Cardiac fibroblast (primary cell): ENCODE data around the gene TMEM39A.

Experiments used
- DNase-seq, 2 donors: peaks; one replicate each; pipeline versions ENCODE4 v3.0.0 to v3.0.0-alpha.2; 2010; ENCODE audit warnings: low read depth in 2 of 2
- H3K4me3 ChIP-seq, 2 donors: replicated peaks in 1 of 2; 1 replicate in 1 of 2; 2 replicates in 1 of 2; pipeline ENCODE4 v1.5.1; 2011; ENCODE audit warnings: low read depth in 2 of 2, low read length in 2 of 2, mild to moderate bottlenecking in 2 of 2, moderate library complexity in 1 of 2
- TF ChIP-seq, protein P1 (sequence below): IDR thresholded peaks from one replicate; pipeline ENCODE4 v1.5.1; 2011; ENCODE audit warnings: low read depth, mild to moderate bottlenecking, low read length, inconsistent platforms

The TMEM39A gene

DNA sequence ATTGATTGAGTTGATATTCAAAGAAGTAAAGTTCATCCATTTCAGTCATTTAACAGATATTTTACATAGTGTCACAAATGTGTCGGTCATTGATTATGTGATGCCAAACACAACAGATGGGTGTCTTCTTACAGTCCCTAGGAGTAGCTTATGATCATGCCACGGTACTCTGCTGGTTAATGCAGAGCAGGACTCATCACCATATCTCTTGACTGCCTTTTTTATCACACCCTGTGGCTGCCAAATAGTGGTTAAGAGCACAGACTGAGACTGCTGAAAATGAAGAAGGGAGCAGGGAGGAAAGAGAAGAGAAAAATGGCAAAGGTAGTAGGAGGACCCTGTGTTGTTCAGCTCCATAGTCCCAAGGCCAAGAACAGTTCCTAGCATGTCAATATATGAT is 22.1 kb upstream of the TMEM39A start:
- TF ChIP-seq, protein P1, sequence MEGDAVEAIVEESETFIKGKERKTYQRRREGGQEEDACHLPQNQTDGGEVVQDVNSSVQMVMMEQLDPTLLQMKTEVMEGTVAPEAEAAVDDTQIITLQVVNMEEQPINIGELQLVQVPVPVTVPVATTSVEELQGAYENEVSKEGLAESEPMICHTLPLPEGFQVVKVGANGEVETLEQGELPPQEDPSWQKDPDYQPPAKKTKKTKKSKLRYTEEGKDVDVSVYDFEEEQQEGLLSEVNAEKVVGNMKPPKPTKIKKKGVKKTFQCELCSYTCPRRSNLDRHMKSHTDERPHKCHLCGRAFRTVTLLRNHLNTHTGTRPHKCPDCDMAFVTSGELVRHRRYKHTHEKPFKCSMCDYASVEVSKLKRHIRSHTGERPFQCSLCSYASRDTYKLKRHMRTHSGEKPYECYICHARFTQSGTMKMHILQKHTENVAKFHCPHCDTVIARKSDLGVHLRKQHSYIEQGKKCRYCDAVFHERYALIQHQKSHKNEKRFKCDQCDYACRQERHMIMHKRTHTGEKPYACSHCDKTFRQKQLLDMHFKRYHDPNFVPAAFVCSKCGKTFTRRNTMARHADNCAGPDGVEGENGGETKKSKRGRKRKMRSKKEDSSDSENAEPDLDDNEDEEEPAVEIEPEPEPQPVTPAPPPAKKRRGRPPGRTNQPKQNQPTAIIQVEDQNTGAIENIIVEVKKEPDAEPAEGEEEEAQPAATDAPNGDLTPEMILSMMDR: no peak
- DNase-seq: no peak
- H3K4me3 ChIP-seq: no peak overlapping the region

DNA sequence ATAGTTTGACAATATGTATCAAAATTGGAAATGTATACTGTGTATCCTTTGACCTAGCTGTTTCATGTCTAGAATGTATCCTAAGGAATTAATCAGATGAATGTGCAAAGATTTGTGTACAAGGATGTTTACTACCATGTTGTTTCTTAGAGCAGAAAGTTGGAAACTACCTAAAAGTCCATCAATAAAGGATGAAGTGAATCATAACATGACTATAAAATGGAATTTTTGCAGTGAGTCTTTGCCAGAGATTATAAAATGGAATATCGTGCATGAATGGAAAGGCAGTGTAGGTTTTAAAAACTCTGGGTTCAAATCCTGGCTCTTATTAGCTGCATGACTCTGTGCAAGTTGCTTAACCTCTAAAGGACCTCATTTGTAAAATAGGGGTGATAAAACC is 19.7 kb upstream of the TMEM39A start:
- TF ChIP-seq, protein P1: no peak
- DNase-seq: no peak
- no peak overlapping the region for H3K4me3 ChIP-seq

- TF ChIP-seq, protein P1: no peak
- no peak overlapping the region for H3K4me3 ChIP-seq
- DNase-seq: no peak
Observed at GRCh38 chr3:119481079-119481478, 17.7 kb upstream of the TMEM39A start.

DNA sequence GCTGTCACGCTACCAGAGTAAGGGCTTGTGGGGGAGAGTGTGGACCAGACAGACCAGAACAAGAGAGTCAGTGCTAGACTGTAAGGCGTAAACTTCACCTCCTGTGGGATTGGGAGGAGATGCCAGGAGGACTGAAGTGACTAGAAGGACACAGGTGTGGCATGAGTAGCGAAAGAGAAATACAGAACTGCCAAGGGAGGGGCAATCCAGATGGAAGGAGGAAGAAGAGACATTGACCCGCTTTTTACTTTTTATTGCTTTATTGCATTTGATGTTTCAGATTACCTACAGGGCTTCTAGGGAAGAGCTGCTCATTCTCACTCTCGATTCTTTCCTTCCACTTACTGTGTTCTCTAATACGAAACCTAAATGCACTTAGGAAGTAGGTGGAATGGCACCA is 7.5 kb upstream of the TMEM39A start:
- no peak overlapping the region for H3K4me3 ChIP-seq
- DNase-seq: no peak
- TF ChIP-seq, protein P1: no peak

GRCh38 chr3:119469418-119470189 is 6.2 kb upstream of the TMEM39A start:
- TF ChIP-seq, protein P1: no peak
- DNase-seq: peak; percentile 38 to 54
- peak overlapping the region; percentile 93 for H3K4me3 ChIP-seq

DNA sequence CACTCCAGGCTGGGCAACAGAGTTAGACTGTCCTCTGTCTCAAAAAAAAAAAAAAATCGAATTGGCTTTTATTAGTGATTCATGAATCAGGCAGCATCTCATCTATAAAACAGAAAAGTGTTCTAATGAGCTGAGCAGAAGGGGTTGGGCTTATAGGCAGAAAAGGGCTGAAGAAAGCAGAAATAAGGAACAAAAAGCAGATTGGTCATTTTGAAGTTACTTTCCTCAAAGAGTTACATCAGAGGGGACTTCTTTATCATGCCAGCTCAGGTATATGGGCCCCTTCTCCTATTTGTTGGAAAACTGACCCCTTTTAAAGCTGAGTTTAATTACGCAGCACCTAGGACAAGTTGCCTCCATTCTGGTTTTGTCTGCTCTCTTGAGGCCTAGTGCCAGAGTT is 4.6 kb upstream of the TMEM39A start:
- TF ChIP-seq, protein P1: no peak
- DNase-seq: no peak
- no peak overlapping the region for H3K4me3 ChIP-seq

DNA sequence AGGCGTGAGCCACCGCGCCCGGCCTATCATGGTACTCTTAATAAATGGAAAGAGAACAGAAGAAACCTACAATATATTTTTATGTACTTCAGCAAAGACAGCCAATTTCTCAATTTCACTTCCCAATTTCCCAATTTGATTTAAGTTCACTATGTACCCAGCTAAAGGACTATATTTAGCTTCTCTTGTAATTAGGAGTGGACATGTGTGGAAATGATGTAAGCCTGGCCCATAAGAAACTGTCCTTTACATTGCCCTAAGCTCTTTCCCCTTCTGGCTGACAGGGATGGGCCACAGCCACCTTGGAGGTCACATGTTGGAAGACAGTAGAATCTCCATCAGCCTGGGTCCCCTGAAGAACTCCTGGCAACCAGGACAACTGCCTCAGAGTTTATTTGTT is 6.2 kb downstream of the TMEM39A start:
- no peak for DNase-seq
- TF ChIP-seq, protein P1: no peak
- no peak overlapping the region for H3K4me3 ChIP-seq
